ENCODE measurements around the gene EVPL. TPM values are rescaled to one million over a fixed set of nuclear protein-coding genes. Genes with fewer than 3 reads are reported as not detected.

The EVPL gene
- total and polyA plus RNA-seq, 2 of the 13 experiments (the other 11 are each of a cell fraction or from before 2014, with no cell fraction given) = 2.1 to 8.2 TPM

- no peak for TF ChIP-seq PPARG (CRISPR knock-in tag; conservative IDR thresholded peaks at IDR 0.05)
- TF ChIP-seq MIER2 (CRISPR knock-in tag; IDR thresholded peaks at IDR 0.05) = no peak
- no peak for TF ChIP-seq NCOA1 (CRISPR knock-in tag; IDR thresholded peaks at IDR 0.05)
- TF ChIP-seq, protein P1, sequence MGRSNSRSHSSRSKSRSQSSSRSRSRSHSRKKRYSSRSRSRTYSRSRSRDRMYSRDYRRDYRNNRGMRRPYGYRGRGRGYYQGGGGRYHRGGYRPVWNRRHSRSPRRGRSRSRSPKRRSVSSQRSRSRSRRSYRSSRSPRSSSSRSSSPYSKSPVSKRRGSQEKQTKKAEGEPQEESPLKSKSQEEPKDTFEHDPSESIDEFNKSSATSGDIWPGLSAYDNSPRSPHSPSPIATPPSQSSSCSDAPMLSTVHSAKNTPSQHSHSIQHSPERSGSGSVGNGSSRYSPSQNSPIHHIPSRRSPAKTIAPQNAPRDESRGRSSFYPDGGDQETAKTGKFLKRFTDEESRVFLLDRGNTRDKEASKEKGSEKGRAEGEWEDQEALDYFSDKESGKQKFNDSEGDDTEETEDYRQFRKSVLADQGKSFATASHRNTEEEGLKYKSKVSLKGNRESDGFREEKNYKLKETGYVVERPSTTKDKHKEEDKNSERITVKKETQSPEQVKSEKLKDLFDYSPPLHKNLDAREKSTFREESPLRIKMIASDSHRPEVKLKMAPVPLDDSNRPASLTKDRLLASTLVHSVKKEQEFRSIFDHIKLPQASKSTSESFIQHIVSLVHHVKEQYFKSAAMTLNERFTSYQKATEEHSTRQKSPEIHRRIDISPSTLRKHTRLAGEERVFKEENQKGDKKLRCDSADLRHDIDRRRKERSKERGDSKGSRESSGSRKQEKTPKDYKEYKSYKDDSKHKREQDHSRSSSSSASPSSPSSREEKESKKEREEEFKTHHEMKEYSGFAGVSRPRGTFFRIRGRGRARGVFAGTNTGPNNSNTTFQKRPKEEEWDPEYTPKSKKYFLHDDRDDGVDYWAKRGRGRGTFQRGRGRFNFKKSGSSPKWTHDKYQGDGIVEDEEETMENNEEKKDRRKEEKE (IDR thresholded peaks at IDR 0.05) = no peak
- TF ChIP-seq BRCA1 (CRISPR knock-in tag; IDR thresholded peaks at IDR 0.05) = no peak
- TF ChIP-seq ZNF17 (CRISPR knock-in tag; IDR thresholded peaks at IDR 0.05) = no peak
- TF ChIP-seq AGO2 (optimal IDR thresholded peaks at IDR 0.05; ENCODE audit: low read depth, low read length) = no peak
- no peak for TF ChIP-seq U2AF1 (optimal IDR thresholded peaks at IDR 0.05; ENCODE audit: low read depth, low read length)
- TF ChIP-seq DNMT1 (CRISPR knock-in tag; IDR thresholded peaks at IDR 0.05) = no peak
- no peak for TF ChIP-seq JUNB (CRISPR knock-in tag; IDR thresholded peaks at IDR 0.05; ENCODE audit: borderline replicate concordance)
- H3K9me3 ChIP-seq (ENCODE audit: low read length) = no peaks in the 10 kb centered on the region
- no peak overlapping the region for H3K4me3 ChIP-seq (replicated peaks in 1 of 3; ENCODE audit: insufficient read depth in 1 of 3, low read depth in 2 of 3, low read length in 3 of 3)
- no peak for DNase-seq (ENCODE audit: low spot score)
- H3K36me3 ChIP-seq (replicated peaks in 1 of 2; ENCODE audit: control insufficient read depth in 1 of 2, insufficient read depth in 2 of 2, low read length in 2 of 2) = peaks cover 57 to 89% of the 10 kb centered on the region in 2 experiments
- H3K27me3 ChIP-seq (ENCODE audit: control insufficient read depth in 1 of 2, insufficient read depth in 2 of 2, low read length in 2 of 2) = no peaks in the 10 kb centered on the region
- H3K9ac ChIP-seq (ENCODE audit: insufficient read depth, low read depth, low read length) = no peak overlapping the region
- ATAC-seq = no peak
- no peak overlapping the region for H3K4me2 ChIP-seq (ENCODE audit: low read depth, low read length)
- no peak overlapping the region for H3K27ac ChIP-seq (ENCODE audit: extremely low read length, insufficient read depth, low read length)
- intact Hi-C loops (cut with micrococcal nuclease; ENCODE audit: unreplicated experiment) (no loop called here), in situ Hi-C loops (cut with HindIII; ENCODE audit: extremely low pct_ligation_motif_present, low pct_unique_long_range_greater_than_20kb) (no loop called here)
- H4K20me1 ChIP-seq (ENCODE audit: insufficient read depth, low read length) = no peaks in the 10 kb centered on the region; the same call in 1 of the 2 replicates
- FAIRE-seq = no peak
- WGBS (ENCODE audit: low lambda C conversion rate) = 95% methylated on average over 3 of the region's 3 CpGs
- BruUV-seq (replicated peaks) = no TSS peak
- H2AFZ ChIP-seq (ENCODE audit: low read length) = no peak overlapping the region
- no peaks in the 10 kb centered on the region for H3K79me2 ChIP-seq (ENCODE audit: insufficient read depth, low read length)
- CTCF ChIA-PET (ENCODE audit: low intra/inter-chr PET ratio, low total read pairs) = no interaction called here
- POLR2A ChIA-PET = interaction anchor here (0.6 kb wide), 1 partner anchor 438 kb away, joined by 4 read pairs; no protein-coding TSS in a partner anchor
- no peaks in the 10 kb centered on the region for H3K4me1 ChIP-seq (ENCODE audit: insufficient read depth, low read length)
These were observed 22.1 kb upstream of the EVPL start for GRCh38 chr17:76049239-76049638.

Data from HepG2 (cell line).